OCI-LY1 (cell line): ENCODE measurements around the gene NTF3.

Experiments used
- H2AFZ ChIP-seq: fragments of 200-600 bp; sonication (generic), shearing (Covaris generic); 2 replicates; pipeline ENCODE4 v1.6.0; 2014; ENCODE audit warnings: antibody characterized with exemption, mild to moderate bottlenecking, low read length
- H3F3A ChIP-seq: fragments of 200-600 bp; sonication (generic), shearing (Covaris generic); 2 replicates; pipeline ENCODE4 v1.6.0; 2014; ENCODE audit warnings: mild to moderate bottlenecking, antibody characterized with exemption, low read length, moderate library complexity; ENCODE audit not compliant: insufficient read depth
- H3K27ac ChIP-seq: fragments of 200-600 bp; sonication (generic); 2 replicates; pipeline ENCODE4 v1.5.1; 2014; ENCODE audit warnings: low read length, mixed run types, mild to moderate bottlenecking, low read depth; ENCODE audit not compliant: poor library complexity, severe bottlenecking
- H3K27me3 ChIP-seq: fragments of 200-600 bp; sonication (generic); 2 replicates; pipeline ENCODE4 v1.6.0; 2014; ENCODE audit warnings: antibody characterized with exemption, mild to moderate bottlenecking, low read length, moderate library complexity; ENCODE audit not compliant: insufficient read depth
- H3K36me3 ChIP-seq: fragments of 200-600 bp; sonication (generic); 2 replicates; pipeline ENCODE4 v1.6.1; 2014; ENCODE audit warnings: mild to moderate bottlenecking, antibody characterized with exemption, low read length, moderate library complexity, mixed read lengths; ENCODE audit not compliant: insufficient read depth
- H3K4me1 ChIP-seq: fragments of 200-600 bp; sonication (generic); 2 replicates; pipeline ENCODE4 v1.5.1; 2014; ENCODE audit warnings: mild to moderate bottlenecking, low read length, moderate library complexity; ENCODE audit not compliant: insufficient read depth, severe bottlenecking
- H3K4me2 ChIP-seq: fragments of 200-600 bp; sonication (generic), shearing (Covaris generic); 2 replicates; pipeline ENCODE4 v1.6.1; 2014; ENCODE audit warnings: low read length
- H3K4me3 ChIP-seq: fragments of 200-600 bp; sonication (generic); 2 replicates; pipeline ENCODE4 v1.5.1; 2014; ENCODE audit warnings: low read length, low read depth, mild to moderate bottlenecking, mixed read lengths; ENCODE audit not compliant: poor library complexity, severe bottlenecking
- H3K79me2 ChIP-seq: fragments of 200-600 bp; shearing (Covaris generic); 2 replicates; pipeline ENCODE4 v1.6.1; 2016; ENCODE audit warnings: mixed run types, low read length, mixed read lengths; ENCODE audit not compliant: insufficient read depth
- H3K9ac ChIP-seq: fragments of 200-600 bp; sonication (generic), shearing (Covaris generic); 2 replicates; pipeline ENCODE4 v1.6.1; 2014; ENCODE audit warnings: mild to moderate bottlenecking, low read length, mixed read lengths
- H3K9me2 ChIP-seq: fragments of 200-600 bp; sonication (generic), shearing (Covaris generic); 2 replicates; pipeline ENCODE4 v1.6.1; 2014; ENCODE audit warnings: low read depth, mild to moderate bottlenecking, low read length, mixed read lengths
- H3K9me3 ChIP-seq: fragments of 200-600 bp; shearing (Covaris generic); 2 replicates; pipeline ENCODE4 v1.6.1; 2014; ENCODE audit warnings: low read length, mixed read lengths
- H4K20me1 ChIP-seq: fragments of 200-600 bp; sonication (generic), shearing (Covaris generic); 2 replicates; pipeline ENCODE4 v1.6.0; 2016; ENCODE audit warnings: mild to moderate bottlenecking, low read length; ENCODE audit not compliant: insufficient read depth
- EZH2 ChIP-seq: fragments of 200-600 bp; sonication (generic), shearing (Covaris generic); IDR thresholded peaks from 2 replicates; pipeline ENCODE4 v1.8.0; 2017; ENCODE audit warnings: borderline replicate concordance, mixed run types, mild to moderate bottlenecking, antibody characterized with exemption, low read length, moderate library complexity, mixed read lengths
- TF ChIP-seq, protein P1 (sequence below): fragments of 200-600 bp; sonication (generic), shearing (Covaris generic); IDR thresholded peaks from 2 replicates; pipeline ENCODE4 v1.5.1; 2017; ENCODE audit warnings: mild to moderate bottlenecking, antibody characterized with exemption, low read length, moderate library complexity, mixed read lengths

The NTF3 gene

DNA sequence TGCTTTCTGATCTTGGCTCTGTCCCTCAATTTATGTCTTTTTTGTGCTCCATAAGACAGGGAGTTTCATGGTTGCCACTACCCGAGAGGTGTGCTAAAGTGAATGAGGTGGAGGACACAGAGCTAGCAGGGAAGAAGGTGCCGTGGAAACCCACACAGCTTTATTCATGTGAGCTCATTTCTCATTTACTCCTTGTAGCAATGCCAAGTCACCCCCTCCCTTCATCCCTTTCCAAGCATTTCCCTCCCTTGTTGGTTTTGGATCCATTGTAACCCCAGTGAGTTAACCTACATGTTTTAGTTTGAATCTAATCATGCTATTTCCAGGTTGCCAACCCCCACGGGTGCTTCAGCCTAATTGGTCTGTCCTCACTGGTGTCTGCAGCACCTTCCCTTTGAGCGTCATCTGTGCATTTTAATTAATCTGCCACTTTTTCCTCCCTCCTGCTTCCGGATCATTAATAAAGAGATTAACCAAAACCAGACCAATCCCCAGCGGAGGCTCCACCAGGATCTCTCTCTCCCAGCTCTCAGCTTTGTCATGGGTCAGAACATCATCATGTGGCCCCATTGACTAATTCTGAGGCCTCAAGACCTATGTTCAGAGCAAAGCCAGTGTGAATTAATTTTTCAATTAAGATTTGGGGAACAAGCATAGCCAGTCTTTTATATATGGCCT lies 56.2 kb downstream of the NTF3 start:
- Histone ChIP-seq H2AFZ (no peak overlapping the region), H3K9ac (no peak overlapping the region), H3F3A (no peaks in the 10 kb centered on the region), H3K36me3 (no peaks in the 10 kb centered on the region), H3K27ac (no peak overlapping the region), H3K27me3 (no peaks in the 10 kb centered on the region), H3K4me1 (no peaks in the 10 kb centered on the region), H3K9me3 (no peaks in the 10 kb centered on the region), H3K4me2 (no peak overlapping the region), H3K79me2 (no peaks in the 10 kb centered on the region), H4K20me1 (no peaks in the 10 kb centered on the region), H3K9me2 (no peaks in the 10 kb centered on the region), H3K4me3 (no peak overlapping the region)
- TF ChIP-seq, protein P1, sequence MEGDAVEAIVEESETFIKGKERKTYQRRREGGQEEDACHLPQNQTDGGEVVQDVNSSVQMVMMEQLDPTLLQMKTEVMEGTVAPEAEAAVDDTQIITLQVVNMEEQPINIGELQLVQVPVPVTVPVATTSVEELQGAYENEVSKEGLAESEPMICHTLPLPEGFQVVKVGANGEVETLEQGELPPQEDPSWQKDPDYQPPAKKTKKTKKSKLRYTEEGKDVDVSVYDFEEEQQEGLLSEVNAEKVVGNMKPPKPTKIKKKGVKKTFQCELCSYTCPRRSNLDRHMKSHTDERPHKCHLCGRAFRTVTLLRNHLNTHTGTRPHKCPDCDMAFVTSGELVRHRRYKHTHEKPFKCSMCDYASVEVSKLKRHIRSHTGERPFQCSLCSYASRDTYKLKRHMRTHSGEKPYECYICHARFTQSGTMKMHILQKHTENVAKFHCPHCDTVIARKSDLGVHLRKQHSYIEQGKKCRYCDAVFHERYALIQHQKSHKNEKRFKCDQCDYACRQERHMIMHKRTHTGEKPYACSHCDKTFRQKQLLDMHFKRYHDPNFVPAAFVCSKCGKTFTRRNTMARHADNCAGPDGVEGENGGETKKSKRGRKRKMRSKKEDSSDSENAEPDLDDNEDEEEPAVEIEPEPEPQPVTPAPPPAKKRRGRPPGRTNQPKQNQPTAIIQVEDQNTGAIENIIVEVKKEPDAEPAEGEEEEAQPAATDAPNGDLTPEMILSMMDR: no peak
- TF ChIP-seq EZH2: no peak

DNA sequence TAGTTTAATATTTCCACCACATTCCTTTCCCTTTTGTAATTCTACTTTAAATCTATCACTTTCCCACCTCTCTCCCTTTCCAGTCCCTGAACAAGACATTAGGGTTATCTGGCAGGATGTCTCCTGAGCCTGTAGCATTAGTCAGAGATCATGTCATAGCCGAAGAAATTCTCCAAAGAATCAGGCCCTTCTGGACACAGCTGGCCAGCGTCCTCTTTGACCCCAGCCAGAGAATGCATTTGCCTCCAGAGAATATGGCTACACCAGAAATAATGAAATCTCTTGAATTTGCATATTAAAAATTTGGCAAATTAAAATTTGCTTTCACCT lies 56.7 kb downstream of the NTF3 start:
- Histone ChIP-seq H3K4me2 (no peak overlapping the region), H4K20me1 (no peaks in the 10 kb centered on the region), H3K9me3 (no peaks in the 10 kb centered on the region), H3K4me1 (no peaks in the 10 kb centered on the region), H3K27ac (no peak overlapping the region), H3K27me3 (no peaks in the 10 kb centered on the region), H3K9me2 (no peaks in the 10 kb centered on the region), H3K79me2 (no peaks in the 10 kb centered on the region), H3K4me3 (no peak overlapping the region), H3K36me3 (no peaks in the 10 kb centered on the region), H2AFZ (no peak overlapping the region), H3K9ac (no peak overlapping the region), H3F3A (no peaks in the 10 kb centered on the region)
- no peak for TF ChIP-seq EZH2
- TF ChIP-seq, protein P1: no peak

DNA sequence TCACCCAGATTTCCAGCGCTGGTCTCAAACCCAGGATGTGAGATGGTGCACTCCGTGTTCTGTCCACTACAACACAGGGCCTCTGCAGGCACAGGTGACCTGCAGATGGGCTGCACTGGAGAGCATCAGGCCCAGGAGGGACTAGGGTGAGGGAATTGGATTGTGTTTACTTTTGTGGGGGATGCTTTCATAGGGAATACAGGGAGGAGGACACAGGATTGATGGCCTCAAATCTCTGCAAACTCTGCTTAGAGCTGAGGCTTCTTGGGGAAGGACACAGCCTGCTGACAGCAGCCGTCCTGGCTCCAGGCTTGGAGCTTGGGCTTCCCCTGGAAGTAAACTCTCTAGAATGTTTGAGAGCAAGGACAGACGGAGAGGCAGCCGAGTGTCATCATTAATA lies 57.1 kb downstream of the NTF3 start:
- no peaks in the 10 kb centered on the region for H3K4me1 ChIP-seq
- H3K9me2 ChIP-seq: no peaks in the 10 kb centered on the region
- no peak overlapping the region for H3K4me3 ChIP-seq
- H3K9ac ChIP-seq: no peak overlapping the region
- H3K36me3 ChIP-seq: no peaks in the 10 kb centered on the region
- H3F3A ChIP-seq: no peaks in the 10 kb centered on the region
- H3K27me3 ChIP-seq: no peaks in the 10 kb centered on the region
- no peak overlapping the region for H3K27ac ChIP-seq
- no peaks in the 10 kb centered on the region for H3K79me2 ChIP-seq
- H2AFZ ChIP-seq: no peak overlapping the region
- no peaks in the 10 kb centered on the region for H3K9me3 ChIP-seq
- TF ChIP-seq, protein P1: no peak
- TF ChIP-seq EZH2: no peak
- no peak overlapping the region for H3K4me2 ChIP-seq
- no peaks in the 10 kb centered on the region for H4K20me1 ChIP-seq
